MM.1S (cell line): ENCODE measurements around the gene IRF3.
A peak's percentile ranks its signal among the peaks of the same experiment; 100 is the strongest.

Source experiments
- DNase-seq: peaks from one replicate; pipeline ENCODE4 v3.0.0-alpha.2; 2015
- H2AFZ ChIP-seq: fragments of 300-600 bp; sonication (generic); 2 replicates; pipeline ENCODE4 v1.6.0; 2016; ENCODE audit warnings: antibody characterized with exemption, low read length
- H3F3A ChIP-seq: fragments of 300-600 bp; sonication (generic); 2 replicates; pipeline ENCODE4 v1.6.1; 2016; ENCODE audit warnings: mild to moderate bottlenecking, antibody characterized with exemption, low read length, moderate library complexity, mixed read lengths; ENCODE audit not compliant: insufficient read depth
- H3K27ac ChIP-seq: fragments of 300-600 bp; sonication (generic); 2 replicates; pipeline ENCODE4 v1.5.1; 2016; ENCODE audit warnings: mild to moderate bottlenecking, low read length
- H3K27me3 ChIP-seq: fragments of 300-600 bp; sonication (generic); replicated peaks from 2 replicates; pipeline ENCODE4 v1.6.0; 2016; ENCODE audit warnings: low read length; ENCODE audit not compliant: insufficient read depth
- H3K36me3 ChIP-seq: fragments of 300-600 bp; sonication (generic); replicated peaks from 2 replicates; pipeline ENCODE4 v1.6.1; 2016; ENCODE audit warnings: mild to moderate bottlenecking, low read length, mixed read lengths; ENCODE audit not compliant: insufficient read depth
- H3K4me1 ChIP-seq: fragments of 300-600 bp; sonication (generic); 2 replicates; pipeline ENCODE4 v1.6.1; 2016; ENCODE audit warnings: low read length, mixed read lengths
- H3K4me2 ChIP-seq: fragments of 300-600 bp; sonication (generic); 2 replicates; pipeline ENCODE4 v1.6.0; 2016; ENCODE audit warnings: low read depth, low read length
- H3K4me3 ChIP-seq: fragments of 300-600 bp; sonication (generic); 2 replicates; pipeline ENCODE4 v1.5.1; 2016; ENCODE audit warnings: low read length, mixed read lengths
- H3K79me2 ChIP-seq: fragments of 300-600 bp; sonication (generic); 2 replicates; pipeline ENCODE4 v1.6.1; 2016; ENCODE audit warnings: mixed run types, low read length, mixed read lengths
- H3K9ac ChIP-seq: fragments of 300-600 bp; sonication (generic); 2 replicates; pipeline ENCODE4 v1.6.1; 2016; ENCODE audit warnings: low read length, mixed read lengths
- H3K9me2 ChIP-seq: fragments of 300-600 bp; sonication (generic); replicated peaks from 2 replicates; pipeline ENCODE4 v1.6.1; 2016; ENCODE audit warnings: mild to moderate bottlenecking, low read length, mixed read lengths; ENCODE audit not compliant: insufficient read depth
- H3K9me3 ChIP-seq: fragments of 300-600 bp; sonication (generic); replicated peaks from 2 replicates; pipeline ENCODE4 v1.6.1; 2016; ENCODE audit warnings: mild to moderate bottlenecking, low read length, mixed read lengths; ENCODE audit not compliant: insufficient read depth
- H4K20me1 ChIP-seq: fragments of 300-600 bp; sonication (generic); 2 replicates; pipeline ENCODE4 v1.6.1; 2016; ENCODE audit warnings: mild to moderate bottlenecking, low read length, moderate library complexity, mixed read lengths; ENCODE audit not compliant: insufficient read depth
- CTCF ChIP-seq: fragments of 300-600 bp; sonication (generic); IDR thresholded peaks from 2 replicates; pipeline ENCODE4 v1.5.1; 2016; ENCODE audit warnings: antibody characterized with exemption, low read length, mixed read lengths
- EZH2 ChIP-seq: fragments of 300-600 bp; sonication (generic); optimal IDR thresholded peaks from 2 replicates; pipeline ENCODE3; 2017; ENCODE audit warnings: low read depth, mild to moderate bottlenecking, antibody characterized with exemption, low read length, mixed read lengths
- EZH2phosphoT487 ChIP-seq: fragments of 300-600 bp; sonication (generic); IDR thresholded peaks from 2 replicates; pipeline ENCODE4 v1.6.1; 2018; ENCODE audit warnings: antibody characterized with exemption, low read length

Gene IRF3

GRCh38 chr19:49667473-49667872 is 1.8 kb upstream of the IRF3 start:
- H3F3A ChIP-seq = peaks cover 37% of the 10 kb centered on the region
- H3K27ac ChIP-seq = no peak overlapping the region
- TF ChIP-seq EZH2 (no peak), EZH2phosphoT487 (no peak), CTCF (no peak)
- no peaks in the 10 kb centered on the region for H3K36me3 ChIP-seq
- no peaks in the 10 kb centered on the region for H3K9me3 ChIP-seq
- H4K20me1 ChIP-seq = no peaks in the 10 kb centered on the region
- peaks cover 26% of the 10 kb centered on the region for H3K4me1 ChIP-seq
- no peak for DNase-seq
- no peaks in the 10 kb centered on the region for H3K27me3 ChIP-seq
- no peak overlapping the region for H3K9ac ChIP-seq
- H3K4me2 ChIP-seq = peak overlapping the region; percentile 92; the same call in 1 of the 2 replicates
- H3K79me2 ChIP-seq = peaks cover 44% of the 10 kb centered on the region
- H3K9me2 ChIP-seq = no peaks in the 10 kb centered on the region
- H2AFZ ChIP-seq = no peak overlapping the region
- H3K4me3 ChIP-seq = no peak overlapping the region

GRCh38 chr19:49666120-49666444 is 425 bp upstream of the IRF3 start:
- Histone ChIP-seq H3K79me2 (peaks cover 52% of the 10 kb centered on the region), H3K4me1 (peaks cover 18% of the 10 kb centered on the region), H3K36me3 (no peaks in the 10 kb centered on the region), H4K20me1 (no peaks in the 10 kb centered on the region), H3K27ac (peak overlapping the region; percentile 89; the same call in 1 of the 2 replicates), H3K9me3 (no peaks in the 10 kb centered on the region), H3K9me2 (no peaks in the 10 kb centered on the region), H3K4me3 (peak overlapping the region; percentile 96), H2AFZ (peak overlapping the region; percentile 60), H3K9ac (peak overlapping the region; percentile 87), H3K4me2 (peak overlapping the region; percentile 92), H3K27me3 (no peaks in the 10 kb centered on the region), H3F3A (peaks cover 30% of the 10 kb centered on the region)
- TF ChIP-seq EZH2phosphoT487 (no peak), CTCF (no peak), EZH2 (no peak)
- DNase-seq = no peak

GRCh38 chr19:49665036-49665350 is 664 bp downstream of the IRF3 start:
- Histone ChIP-seq H3K9me2 (no peaks in the 10 kb centered on the region), H3K4me2 (peak overlapping the region; percentile 61), H3K9ac (peak overlapping the region; percentile 87), H3K9me3 (no peaks in the 10 kb centered on the region), H3K27ac (peak overlapping the region; percentile 89), H3F3A (peaks cover 30% of the 10 kb centered on the region), H3K4me3 (peak overlapping the region; percentile 96), H3K36me3 (no peaks in the 10 kb centered on the region), H3K4me1 (peaks cover 18% of the 10 kb centered on the region), H2AFZ (peak overlapping the region; percentile 96), H3K27me3 (no peaks in the 10 kb centered on the region), H3K79me2 (peaks cover 52% of the 10 kb centered on the region), H4K20me1 (no peaks in the 10 kb centered on the region)
- TF ChIP-seq CTCF (no peak), EZH2 (no peak)
- DNase-seq = no peak
